Spleen (tissue), 7 donors: Measurements from ENCODE around the gene CLDN34.

ENCODE experiments used
- POLR2A ChIP-seq, 3 donors: fragments of 450-650 bp; IDR thresholded peaks; one replicate each; pipeline ENCODE4 v1.5.1; 2017; ENCODE audit warnings: antibody characterized with exemption in 3 of 3, mild to moderate bottlenecking in 1 of 3
- POLR2AphosphoS5 ChIP-seq, 3 donors: sonication (generic); formaldehyde crosslinking; IDR thresholded peaks; one replicate each; pipeline ENCODE4 v1.5.1; 2017; ENCODE audit warnings: antibody characterized with exemption in 3 of 3
- TF ChIP-seq, protein P1 (sequence below), 11 experiments: fragments of 200-600 bp in 7 of 11; fragments of 450-650 bp in 4 of 11; sonication (generic) in 4 of 11; IDR thresholded peaks in 8 of 11; conservative IDR thresholded peaks in 3 of 11; 1 replicate in 7 of 11; 2 replicates in 4 of 11; pipeline versions ENCODE4 v1.4.0 to v1.8.0; 2016 to 2021; ENCODE audit warnings: antibody characterized with exemption in 11 of 11, inconsistent platforms in 4 of 11, mild to moderate bottlenecking in 1 of 11
- donor health status: DM: no; HTN: no; CAD: no; lungs with moderate emphysema.
- donor health status: DM: no; HTN: no; CAD: no.
- donor health status: DM: no; HTN: no; CAD: no.

DNA sequence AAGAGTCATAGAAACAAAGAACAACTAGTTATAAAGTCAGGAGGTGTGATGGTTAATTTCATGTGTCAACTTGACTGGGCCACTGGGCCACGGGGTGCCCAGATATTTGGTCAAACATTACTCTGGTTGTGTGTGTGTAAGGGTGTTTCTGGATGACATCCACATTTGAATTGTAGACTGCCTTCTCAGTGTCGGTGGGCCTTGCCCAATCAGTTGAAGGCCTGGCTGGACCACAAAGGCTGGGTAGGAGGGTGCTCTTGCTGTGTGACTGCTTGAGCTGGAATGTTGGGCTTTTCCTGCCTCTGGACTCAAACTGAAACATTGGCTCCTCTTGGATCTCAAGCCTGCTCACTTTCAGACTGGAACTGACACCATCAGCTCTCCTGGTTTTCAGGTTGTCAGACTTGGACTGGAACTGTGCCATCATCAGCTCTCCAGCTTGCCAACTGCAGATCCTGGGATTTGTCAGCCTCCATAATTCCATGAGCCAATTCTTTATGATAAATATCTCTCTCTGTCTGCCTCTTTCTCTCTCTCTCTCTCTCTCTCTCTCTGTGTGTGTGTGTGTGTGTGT is 41.4 kb downstream of the CLDN34 start:
- TF ChIP-seq POLR2AphosphoS5 (IDR thresholded peaks at IDR 0.05) (no peak), POLR2A (IDR thresholded peaks at IDR 0.05) (no peak)
- TF ChIP-seq, protein P1, sequence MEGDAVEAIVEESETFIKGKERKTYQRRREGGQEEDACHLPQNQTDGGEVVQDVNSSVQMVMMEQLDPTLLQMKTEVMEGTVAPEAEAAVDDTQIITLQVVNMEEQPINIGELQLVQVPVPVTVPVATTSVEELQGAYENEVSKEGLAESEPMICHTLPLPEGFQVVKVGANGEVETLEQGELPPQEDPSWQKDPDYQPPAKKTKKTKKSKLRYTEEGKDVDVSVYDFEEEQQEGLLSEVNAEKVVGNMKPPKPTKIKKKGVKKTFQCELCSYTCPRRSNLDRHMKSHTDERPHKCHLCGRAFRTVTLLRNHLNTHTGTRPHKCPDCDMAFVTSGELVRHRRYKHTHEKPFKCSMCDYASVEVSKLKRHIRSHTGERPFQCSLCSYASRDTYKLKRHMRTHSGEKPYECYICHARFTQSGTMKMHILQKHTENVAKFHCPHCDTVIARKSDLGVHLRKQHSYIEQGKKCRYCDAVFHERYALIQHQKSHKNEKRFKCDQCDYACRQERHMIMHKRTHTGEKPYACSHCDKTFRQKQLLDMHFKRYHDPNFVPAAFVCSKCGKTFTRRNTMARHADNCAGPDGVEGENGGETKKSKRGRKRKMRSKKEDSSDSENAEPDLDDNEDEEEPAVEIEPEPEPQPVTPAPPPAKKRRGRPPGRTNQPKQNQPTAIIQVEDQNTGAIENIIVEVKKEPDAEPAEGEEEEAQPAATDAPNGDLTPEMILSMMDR (IDR thresholded peaks at IDR 0.05 in 8 of 11, conservative IDR thresholded peaks at IDR 0.05 in 3 of 11), result no peak
